CD4-positive, alpha-beta T cell treated with Interleukin-15 for 1 hour (primary cell): Measurements from ENCODE around the gene VIPR2.

ENCODE experiments used
- DNase-seq: peaks from one replicate; pipeline ENCODE4 v3.0.0-alpha.2; 2020

VIPR2 gene

GRCh38 chr7:159118197-159118595 lies 26.5 kb downstream of the VIPR2 start:
- no peak for DNase-seq

- DNase-seq: no peak
Measured at GRCh38 chr7:159117366-159118196, 27.1 kb downstream of the VIPR2 start.

DNA sequence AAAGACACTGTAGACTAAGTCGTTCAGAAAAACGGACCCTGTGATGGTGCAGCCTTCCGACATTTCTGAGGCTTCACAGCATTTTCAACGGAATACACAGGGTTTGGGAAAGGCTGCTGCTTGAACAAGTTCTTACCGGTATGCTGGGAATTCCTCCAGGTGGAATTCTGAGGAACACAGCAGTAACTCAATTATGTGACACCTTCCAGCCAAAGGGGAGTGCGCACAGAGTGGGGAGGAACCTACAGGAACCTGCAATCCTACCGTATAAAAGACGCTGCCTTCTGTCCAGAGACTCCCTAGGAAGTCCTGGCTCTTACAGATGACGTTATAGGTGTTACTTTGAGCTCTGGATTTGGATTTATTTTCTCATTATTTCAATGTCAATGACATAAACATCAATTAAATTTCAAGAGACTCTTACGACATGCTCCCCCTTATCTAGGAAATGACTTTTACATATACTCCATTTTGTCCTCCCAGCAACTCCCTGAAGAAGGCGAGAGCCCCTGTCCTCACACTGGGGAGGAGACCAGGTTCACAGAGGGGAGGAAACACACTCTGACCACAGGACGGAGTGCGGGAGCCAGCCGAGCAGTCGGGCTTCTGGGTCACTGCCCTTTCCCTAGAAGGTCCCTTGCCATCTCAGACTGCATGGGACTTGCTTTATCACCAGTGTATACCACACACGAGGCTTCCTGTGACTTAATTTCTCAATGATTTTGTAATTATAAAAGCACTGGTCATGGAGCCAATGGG lies 27.9 kb downstream of the VIPR2 start:
- DNase-seq: no peak

- no peak for DNase-seq
Measured at GRCh38 chr7:159115601-159116501, 28.8 kb downstream of the VIPR2 start.

- DNase-seq: no peak
Measured at GRCh38 chr7:159114981-159115380, 29.7 kb downstream of the VIPR2 start.

DNA sequence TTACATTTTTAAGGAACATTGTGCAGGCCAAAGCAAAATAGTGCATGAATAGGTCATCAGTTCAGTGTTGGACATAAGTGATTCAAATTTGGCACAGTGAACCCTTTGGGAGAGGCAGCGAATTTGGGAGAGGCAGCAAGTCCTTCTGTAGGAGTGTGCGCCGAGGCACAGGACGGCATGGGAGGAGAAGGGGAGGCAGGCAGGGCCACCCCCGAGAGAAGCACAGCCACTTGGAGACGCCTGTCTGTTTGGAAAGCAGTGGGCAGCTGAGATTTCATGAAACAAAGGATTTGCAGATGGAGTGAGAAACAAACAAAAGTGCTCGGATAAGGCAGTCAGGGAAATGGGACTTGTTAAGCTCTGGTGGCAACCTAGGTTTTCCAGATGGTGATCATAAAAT lies 30.6 kb downstream of the VIPR2 start:
- DNase-seq: no peak

- DNase-seq: no peak
Measured at GRCh38 chr7:159113056-159113455, 31.6 kb downstream of the VIPR2 start.

GRCh38 chr7:159112136-159113011 lies 32.3 kb downstream of the VIPR2 start:
- no peak for DNase-seq

- DNase-seq: no peak
Measured at GRCh38 chr7:159109653-159110035, 35.0 kb downstream of the VIPR2 start.

- no peak for DNase-seq
Measured at GRCh38 chr7:159108941-159109652, 35.6 kb downstream of the VIPR2 start.

- DNase-seq: no peak
Measured at GRCh38 chr7:159108491-159108890, 36.2 kb downstream of the VIPR2 start.

- no peak for DNase-seq
Measured at GRCh38 chr7:159107161-159107892, 37.3 kb downstream of the VIPR2 start.

GRCh38 chr7:159105832-159106811 lies 38.5 kb downstream of the VIPR2 start:
- DNase-seq: no peak

DNA sequence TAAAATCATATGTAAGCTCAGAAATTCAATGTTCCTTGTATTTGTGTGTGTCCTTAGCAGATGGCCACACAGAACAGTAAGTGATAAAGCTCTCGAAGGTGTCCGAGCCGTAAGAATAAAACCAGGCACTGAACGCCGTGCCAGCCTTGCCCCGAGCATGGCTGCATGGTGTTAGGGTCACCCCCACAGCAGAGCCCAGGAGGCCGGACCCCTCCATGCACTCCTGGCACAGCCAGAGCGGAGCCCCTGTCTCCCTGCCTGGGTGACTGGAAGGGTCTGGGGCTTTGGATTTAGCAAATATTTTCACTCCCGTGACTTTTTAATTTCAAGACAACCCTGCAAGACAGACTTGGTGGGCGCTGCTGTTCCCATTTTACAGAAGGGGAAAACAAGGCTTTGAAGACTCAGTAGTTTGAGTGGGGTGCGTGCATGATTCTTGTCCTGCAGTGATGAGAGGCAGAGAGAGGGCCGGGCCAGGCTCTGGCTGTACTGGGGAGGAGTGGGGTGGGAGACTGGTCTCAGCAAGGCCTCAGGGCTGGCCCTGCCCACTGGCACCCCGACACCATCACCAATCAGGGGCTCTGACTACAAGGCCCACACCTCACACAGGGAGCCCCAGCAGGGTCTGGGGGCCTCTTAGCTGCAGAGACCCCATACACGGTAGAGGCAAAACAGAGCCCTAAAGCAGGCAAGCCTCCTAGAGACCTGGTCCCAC lies 39.4 kb downstream of the VIPR2 start:
- no peak for DNase-seq

GRCh38 chr7:159104188-159104920 lies 40.3 kb downstream of the VIPR2 start:
- DNase-seq: no peak

GRCh38 chr7:159103382-159104187 lies 41.1 kb downstream of the VIPR2 start:
- DNase-seq: no peak
